Stomach smooth muscle (tissue), 2 donors: ENCODE results near the gene PDIA4.
"Not testable (repeated sequence)": the region's sequence is repeated elsewhere in the genome, so short reads cannot be mapped to it uniquely, and the experiment has no call there.

Source experiments
- H3K27ac ChIP-seq: one replicate; pipeline ENCODE4 v1.7.0; 2013; ENCODE audit warnings: mild to moderate bottlenecking, low read length, inconsistent platforms
- H3K27me3 ChIP-seq, 2 donors: one replicate each; pipeline ENCODE4 v1.7.0; 2013; ENCODE audit warnings: low read length in 2 of 2; ENCODE audit not compliant: insufficient read depth in 2 of 2, control insufficient read depth in 1 of 2
- H3K36me3 ChIP-seq, 2 donors: one replicate each; pipeline ENCODE4 v1.7.0; 2013; ENCODE audit warnings: low read length in 2 of 2; ENCODE audit not compliant: control insufficient read depth in 2 of 2, insufficient read depth in 2 of 2
- H3K4me1 ChIP-seq: one replicate; pipeline ENCODE4 v1.7.0; 2013; ENCODE audit warnings: low read length; ENCODE audit not compliant: control insufficient read depth, insufficient read depth
- H3K4me3 ChIP-seq, 2 donors: one replicate each; pipeline ENCODE4 v1.7.0; 2013; ENCODE audit warnings: low read length in 2 of 2
- H3K9ac ChIP-seq, 2 donors: one replicate each; pipeline ENCODE4 v1.7.0; 2013; ENCODE audit warnings: low read length in 2 of 2, mild to moderate bottlenecking in 1 of 2
- H3K9me3 ChIP-seq, 2 donors: one replicate each; pipeline ENCODE4 v1.7.0; 2013; ENCODE audit warnings: low read length in 2 of 2; ENCODE audit not compliant: control insufficient read depth in 2 of 2
- donor health status: healthy.
- donor health status: Pancreatic carcinoma.

The PDIA4 gene

GRCh38 chr7:149031353-149031910 is 3.1 kb upstream of the PDIA4 start:
- H3K9ac ChIP-seq: no peak overlapping the region
- H3K36me3 ChIP-seq: no peaks in the 10 kb centered on the region
- no peak overlapping the region for H3K4me3 ChIP-seq
- H3K27ac ChIP-seq: no peak overlapping the region
- H3K9me3 ChIP-seq: no peaks in the 10 kb centered on the region
- peaks cover 22% of the 10 kb centered on the region for H3K4me1 ChIP-seq
- no peaks in the 10 kb centered on the region for H3K27me3 ChIP-seq

- not testable (repeated sequence) for H3K9me3 ChIP-seq, H3K4me3 ChIP-seq, H3K27ac ChIP-seq, H3K9ac ChIP-seq, H3K36me3 ChIP-seq, H3K27me3 ChIP-seq
- peaks cover 24% of the 10 kb centered on the region for H3K4me1 ChIP-seq
These were observed 2.1 kb upstream of the PDIA4 start for GRCh38 chr7:149030439-149030838.

GRCh38 chr7:149027611-149028345 is 527 bp downstream of the PDIA4 start:
- H3K4me3 ChIP-seq: peak overlapping the region; percentile 28 to 81
- H3K4me1 ChIP-seq: peaks cover 27% of the 10 kb centered on the region
- no peaks in the 10 kb centered on the region for H3K9me3 ChIP-seq
- H3K36me3 ChIP-seq: no peaks in the 10 kb centered on the region
- H3K27me3 ChIP-seq: no peaks in the 10 kb centered on the region
- H3K27ac ChIP-seq: peak overlapping the region; percentile 79
- peak overlapping the region; percentile 66 to 82 for H3K9ac ChIP-seq

GRCh38 chr7:149027055-149027454 is 1.2 kb downstream of the PDIA4 start:
- H3K27ac ChIP-seq: peak overlapping the region; percentile 79
- H3K9ac ChIP-seq: peak overlapping the region; percentile 66 to 82
- H3K4me3 ChIP-seq: peak overlapping the region; percentile 28 to 81
- H3K36me3 ChIP-seq: no peaks in the 10 kb centered on the region
- no peaks in the 10 kb centered on the region for H3K9me3 ChIP-seq
- H3K4me1 ChIP-seq: peaks cover 27% of the 10 kb centered on the region
- no peaks in the 10 kb centered on the region for H3K27me3 ChIP-seq

- Histone ChIP-seq H3K36me3 (peaks cover 3 to 11% of the 10 kb centered on the region in 2 donors), H3K9ac (no peak overlapping the region), H3K4me1 (peaks cover 22% of the 10 kb centered on the region), H3K27me3 (no peaks in the 10 kb centered on the region), H3K27ac (no peak overlapping the region), H3K9me3 (no peaks in the 10 kb centered on the region), H3K4me3 (no peak overlapping the region)
These were observed 4.6 kb downstream of the PDIA4 start for GRCh38 chr7:149023662-149024061.

GRCh38 chr7:149022756-149023360 is 5.4 kb downstream of the PDIA4 start:
- H3K36me3 ChIP-seq: peaks cover 6 to 16% of the 10 kb centered on the region in 2 donors
- H3K4me3 ChIP-seq: no peak overlapping the region
- no peaks in the 10 kb centered on the region for H3K27me3 ChIP-seq
- H3K27ac ChIP-seq: no peak overlapping the region
- no peak overlapping the region for H3K9ac ChIP-seq
- no peaks in the 10 kb centered on the region for H3K9me3 ChIP-seq
- H3K4me1 ChIP-seq: peaks cover 18% of the 10 kb centered on the region

- Histone ChIP-seq H3K27me3 (no peaks in the 10 kb centered on the region), H3K36me3 (peaks cover 10 to 19% of the 10 kb centered on the region in 2 donors), H3K4me3 (no peak overlapping the region), H3K4me1 (peaks cover 8% of the 10 kb centered on the region), H3K27ac (no peak overlapping the region), H3K9me3 (no peaks in the 10 kb centered on the region), H3K9ac (no peak overlapping the region)
These were observed 6.6 kb downstream of the PDIA4 start for GRCh38 chr7:149021725-149022062.

GRCh38 chr7:149020483-149020882 is 7.8 kb downstream of the PDIA4 start:
- Histone ChIP-seq H3K36me3 (peaks cover 11 to 26% of the 10 kb centered on the region in 2 donors), H3K4me1 (peaks cover 3% of the 10 kb centered on the region), H3K27me3 (no peaks in the 10 kb centered on the region), H3K4me3 (no peak overlapping the region), H3K9ac (no peak overlapping the region), H3K27ac (no peak overlapping the region), H3K9me3 (no peaks in the 10 kb centered on the region)

GRCh38 chr7:149016876-149017275 is 11.4 kb downstream of the PDIA4 start:
- Histone ChIP-seq H3K27me3 (no peaks in the 10 kb centered on the region), H3K27ac (no peak overlapping the region), H3K4me1 (no peaks in the 10 kb centered on the region), H3K4me3 (no peak overlapping the region), H3K9me3 (no peaks in the 10 kb centered on the region), H3K36me3 (peaks cover 29 to 55% of the 10 kb centered on the region in 2 donors), H3K9ac (no peak overlapping the region)

- Histone ChIP-seq H3K9ac (no peak overlapping the region), H3K36me3 (peaks cover 35 to 67% of the 10 kb centered on the region in 2 donors), H3K27ac (no peak overlapping the region), H3K4me1 (no peaks in the 10 kb centered on the region), H3K27me3 (no peaks in the 10 kb centered on the region), H3K9me3 (no peaks in the 10 kb centered on the region), H3K4me3 (no peak overlapping the region)
These were observed 14.0 kb downstream of the PDIA4 start for GRCh38 chr7:149014309-149014708.

GRCh38 chr7:149013876-149014275 is 14.4 kb downstream of the PDIA4 start:
- H3K4me3 ChIP-seq: no peak overlapping the region
- H3K27ac ChIP-seq: no peak overlapping the region
- H3K36me3 ChIP-seq: peaks cover 36 to 64% of the 10 kb centered on the region in 2 donors
- H3K9ac ChIP-seq: no peak overlapping the region
- no peaks in the 10 kb centered on the region for H3K9me3 ChIP-seq
- H3K27me3 ChIP-seq: no peaks in the 10 kb centered on the region
- H3K4me1 ChIP-seq: no peaks in the 10 kb centered on the region
